ENCODE data around the gene ATXN1.

Gene ATXN1

DNA sequence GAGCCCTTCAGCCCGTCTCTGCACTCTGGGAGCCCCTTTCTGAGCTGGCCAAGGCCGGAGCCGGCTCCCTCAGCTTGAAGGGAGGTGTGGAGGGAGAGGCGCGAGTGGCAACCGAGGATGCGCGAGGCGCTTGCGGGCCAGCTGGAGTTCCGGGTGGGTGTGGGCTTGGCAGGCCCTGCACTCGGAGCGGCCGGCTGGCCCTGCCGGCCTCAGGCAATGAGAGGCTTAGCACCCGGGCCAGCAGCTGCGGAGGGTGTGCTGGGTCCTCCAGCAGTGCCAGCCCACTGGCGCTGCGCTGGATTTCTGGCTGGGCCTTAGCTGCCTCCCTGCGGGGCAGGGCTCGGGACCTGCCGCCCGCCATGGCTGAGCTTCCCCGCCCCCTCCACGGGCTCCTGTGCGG is 473.1 kb downstream of the ATXN1 start:
- DNase-seq (ENCODE audit: extremely low read depth, insufficient read length) = no peak
- Histone ChIP-seq H3K4me3 (replicated peaks; ENCODE audit: low read depth, low read length) (no peak overlapping the region), H3K27me3 (replicated peaks; ENCODE audit: control insufficient read depth, insufficient read depth, low read length) (no peaks in the 10 kb centered on the region), H3K36me3 (ENCODE audit: control insufficient read depth, insufficient read depth, low read length) (no peaks in the 10 kb centered on the region)
- TF ChIP-seq, protein P1, sequence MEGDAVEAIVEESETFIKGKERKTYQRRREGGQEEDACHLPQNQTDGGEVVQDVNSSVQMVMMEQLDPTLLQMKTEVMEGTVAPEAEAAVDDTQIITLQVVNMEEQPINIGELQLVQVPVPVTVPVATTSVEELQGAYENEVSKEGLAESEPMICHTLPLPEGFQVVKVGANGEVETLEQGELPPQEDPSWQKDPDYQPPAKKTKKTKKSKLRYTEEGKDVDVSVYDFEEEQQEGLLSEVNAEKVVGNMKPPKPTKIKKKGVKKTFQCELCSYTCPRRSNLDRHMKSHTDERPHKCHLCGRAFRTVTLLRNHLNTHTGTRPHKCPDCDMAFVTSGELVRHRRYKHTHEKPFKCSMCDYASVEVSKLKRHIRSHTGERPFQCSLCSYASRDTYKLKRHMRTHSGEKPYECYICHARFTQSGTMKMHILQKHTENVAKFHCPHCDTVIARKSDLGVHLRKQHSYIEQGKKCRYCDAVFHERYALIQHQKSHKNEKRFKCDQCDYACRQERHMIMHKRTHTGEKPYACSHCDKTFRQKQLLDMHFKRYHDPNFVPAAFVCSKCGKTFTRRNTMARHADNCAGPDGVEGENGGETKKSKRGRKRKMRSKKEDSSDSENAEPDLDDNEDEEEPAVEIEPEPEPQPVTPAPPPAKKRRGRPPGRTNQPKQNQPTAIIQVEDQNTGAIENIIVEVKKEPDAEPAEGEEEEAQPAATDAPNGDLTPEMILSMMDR (IDR thresholded peaks at IDR 0.05; ENCODE audit: insufficient read depth, low read length, poor library complexity, severe bottlenecking) = no peak

DNA sequence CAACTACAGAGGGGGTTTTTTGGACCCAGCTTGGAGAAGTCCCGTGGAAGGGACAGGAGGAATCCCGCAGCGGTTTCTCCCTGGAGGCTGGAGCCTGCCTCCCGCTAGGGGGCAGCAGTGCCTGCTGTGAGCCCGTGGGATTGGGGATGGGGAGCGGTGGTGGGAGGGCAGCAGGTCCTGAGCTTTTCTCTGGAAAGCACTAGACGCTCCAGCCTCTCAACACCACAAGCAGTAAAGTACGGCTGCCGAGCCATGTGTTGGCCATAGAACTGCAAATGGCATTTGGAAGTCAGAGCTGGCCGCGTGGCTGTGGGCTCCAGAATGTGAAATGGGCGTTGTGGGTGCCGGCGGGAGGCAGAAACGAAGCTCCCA is 475.1 kb downstream of the ATXN1 start:
- H3K4me3 ChIP-seq (replicated peaks; ENCODE audit: low read depth, low read length) = no peak overlapping the region
- TF ChIP-seq, protein P1 (IDR thresholded peaks at IDR 0.05; ENCODE audit: insufficient read depth, low read length, poor library complexity, severe bottlenecking) = peak; percentile 98
- no peaks in the 10 kb centered on the region for H3K27me3 ChIP-seq (replicated peaks; ENCODE audit: control insufficient read depth, insufficient read depth, low read length)

DNA sequence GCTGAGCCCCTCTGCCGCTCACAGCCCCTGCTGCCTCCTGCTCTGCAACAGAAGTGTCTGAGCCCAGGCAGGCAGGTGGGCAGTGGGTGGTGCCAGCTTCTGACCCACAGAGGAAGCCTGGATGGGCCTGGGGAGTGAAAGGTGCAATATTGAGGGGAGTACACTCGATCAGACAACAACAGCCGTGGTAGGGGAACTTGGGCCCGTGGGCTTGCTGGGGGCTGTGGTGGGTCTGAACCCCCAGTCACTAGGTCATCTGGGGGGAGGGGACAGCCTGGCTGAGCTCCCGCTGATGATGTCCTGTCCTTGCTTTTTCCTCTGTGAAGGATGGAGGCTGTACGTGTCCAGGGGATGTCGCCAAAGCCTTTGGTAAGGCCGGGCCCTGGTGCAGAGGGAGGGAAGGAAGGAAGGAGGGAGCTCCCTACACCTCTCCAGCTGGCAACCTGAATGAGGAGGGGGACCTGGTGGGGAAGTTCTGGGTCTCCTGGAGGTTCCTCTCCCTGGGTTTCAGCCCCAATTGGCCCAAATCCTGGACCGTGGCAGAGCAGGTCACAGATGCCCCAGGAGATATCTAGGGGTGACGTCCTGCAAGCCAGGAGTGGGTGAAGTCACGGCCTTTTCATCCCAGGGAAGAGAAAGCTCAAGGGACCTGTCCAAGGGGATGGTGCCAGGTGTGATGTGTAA is 475.7 kb downstream of the ATXN1 start:
- H3K36me3 ChIP-seq (ENCODE audit: control insufficient read depth, insufficient read depth, low read length) = no peaks in the 10 kb centered on the region

More for the DNA sequence above, 475.1 kb downstream of the ATXN1 start:
- DNase-seq (ENCODE audit: extremely low read depth, insufficient read length) = peak; percentile 40
- H3K36me3 ChIP-seq (ENCODE audit: control insufficient read depth, insufficient read depth, low read length) = no peaks in the 10 kb centered on the region

DNA sequence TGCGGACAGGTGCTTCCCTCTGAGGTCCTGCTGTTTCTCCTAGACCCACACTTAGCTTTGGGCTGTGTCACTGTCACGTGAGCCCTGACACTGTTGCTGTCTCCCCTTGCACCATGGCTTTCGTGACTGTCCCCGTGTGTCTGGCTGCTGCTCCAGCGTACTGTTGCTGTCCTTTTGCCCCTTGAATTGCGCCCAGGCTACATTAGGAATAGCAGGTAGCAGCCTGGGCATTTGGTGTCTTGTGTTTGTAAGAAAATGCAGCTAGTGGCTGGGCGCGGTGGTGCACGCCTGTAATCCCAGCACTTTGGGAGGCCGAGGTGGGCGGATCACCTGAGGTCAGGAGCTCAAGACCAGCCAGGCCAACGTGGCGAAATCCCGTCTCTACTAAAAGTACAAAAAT is 476.8 kb downstream of the ATXN1 start:
- TF ChIP-seq, protein P1 (IDR thresholded peaks at IDR 0.05; ENCODE audit: insufficient read depth, low read length, poor library complexity, severe bottlenecking) = no peak
- H3K27me3 ChIP-seq (replicated peaks; ENCODE audit: control insufficient read depth, insufficient read depth, low read length) = no peaks in the 10 kb centered on the region
- no peaks in the 10 kb centered on the region for H3K36me3 ChIP-seq (ENCODE audit: control insufficient read depth, insufficient read depth, low read length)
- no peak for DNase-seq (ENCODE audit: extremely low read depth, insufficient read length)
- H3K4me3 ChIP-seq (replicated peaks; ENCODE audit: low read depth, low read length) = no peak overlapping the region

More for the DNA sequence above, 475.7 kb downstream of the ATXN1 start:
- DNase-seq (ENCODE audit: extremely low read depth, insufficient read length) = no peak
- TF ChIP-seq, protein P1 (IDR thresholded peaks at IDR 0.05; ENCODE audit: insufficient read depth, low read length, poor library complexity, severe bottlenecking) = no peak
- H3K4me3 ChIP-seq (replicated peaks; ENCODE audit: low read depth, low read length) = no peak overlapping the region
- H3K27me3 ChIP-seq (replicated peaks; ENCODE audit: control insufficient read depth, insufficient read depth, low read length) = no peaks in the 10 kb centered on the region

DNA sequence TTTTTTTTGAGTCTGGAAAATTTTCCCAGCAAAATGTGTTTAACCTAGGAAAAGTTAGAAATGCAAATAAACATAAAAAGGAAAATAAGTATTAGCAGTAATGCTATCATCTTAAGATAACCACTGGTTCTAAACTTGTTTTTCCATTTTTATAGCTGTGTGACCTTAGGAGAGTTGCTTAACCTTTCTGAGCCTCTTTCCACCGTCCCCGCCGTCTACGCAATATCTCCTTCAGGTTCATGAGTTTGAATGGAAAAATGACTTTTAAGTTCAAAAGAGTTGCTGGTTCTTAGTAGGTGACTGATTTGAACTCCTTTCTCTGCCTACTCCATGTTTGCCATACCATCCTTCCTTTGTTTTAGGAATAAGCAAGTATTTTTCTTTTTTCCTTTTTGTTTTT is 478.9 kb downstream of the ATXN1 start:
- no peak for DNase-seq (ENCODE audit: extremely low read depth, insufficient read length)

More for the DNA sequence above, 478.9 kb downstream of the ATXN1 start:
- Histone ChIP-seq H3K27me3 (replicated peaks; ENCODE audit: control insufficient read depth, insufficient read depth, low read length) (no peaks in the 10 kb centered on the region), H3K4me3 (replicated peaks; ENCODE audit: low read depth, low read length) (no peak overlapping the region), H3K36me3 (ENCODE audit: control insufficient read depth, insufficient read depth, low read length) (no peaks in the 10 kb centered on the region)
- TF ChIP-seq, protein P1 (IDR thresholded peaks at IDR 0.05; ENCODE audit: insufficient read depth, low read length, poor library complexity, severe bottlenecking) = no peak
